H9 (cell line): Measurements from ENCODE around the gene KCNJ16. TPM values are rescaled to one million over a fixed set of nuclear protein-coding genes. Genes with fewer than 3 reads are reported as not detected.

Experiments used
- DNase-seq: peaks from one replicate; pipeline ENCODE4 v3.0.0-alpha.2; 2017
- H2AFZ ChIP-seq: one replicate; pipeline ENCODE4 v1.6.1; 2013; ENCODE audit warnings: mild to moderate bottlenecking, low read length, control low read depth, moderate library complexity
- H2AK5ac ChIP-seq: 2 replicates; pipeline ENCODE4 v1.6.1; 2013; ENCODE audit warnings: low read length, control low read depth, mixed read lengths; ENCODE audit not compliant: insufficient read length
- H2BK120ac ChIP-seq: one replicate; pipeline ENCODE4 v1.6.1; 2013; ENCODE audit warnings: low read depth, mild to moderate bottlenecking, low read length, control low read depth, inconsistent platforms; ENCODE audit not compliant: poor library complexity, severe bottlenecking
- H2BK12ac ChIP-seq: 2 replicates; pipeline ENCODE4 v1.6.1; 2013; ENCODE audit warnings: low read length, control low read depth, mixed read lengths, low read depth; ENCODE audit not compliant: insufficient read length
- H2BK15ac ChIP-seq: 2 replicates; pipeline ENCODE4 v1.6.1; 2013; ENCODE audit warnings: low read depth, low read length, control low read depth
- H2BK20ac ChIP-seq: one replicate; pipeline ENCODE4 v1.6.1; 2013; ENCODE audit warnings: low read depth, mild to moderate bottlenecking, low read length, control low read depth, inconsistent platforms; ENCODE audit not compliant: poor library complexity, severe bottlenecking
- H2BK5ac ChIP-seq: 2 replicates; pipeline ENCODE4 v1.6.1; 2013; ENCODE audit warnings: low read length, control low read depth, mixed read lengths; ENCODE audit not compliant: insufficient read length
- H3K14ac ChIP-seq: 2 replicates; pipeline ENCODE4 v1.6.1; 2013; ENCODE audit warnings: low read length, control low read depth; ENCODE audit not compliant: insufficient read depth
- H3K18ac ChIP-seq: 2 replicates; pipeline ENCODE4 v1.6.1; 2013; ENCODE audit warnings: low read depth, mild to moderate bottlenecking, mixed read lengths, low read length, control low read depth; ENCODE audit not compliant: insufficient read length
- H3K23ac ChIP-seq: 2 replicates; pipeline ENCODE4 v1.6.1; 2013; ENCODE audit warnings: low read length, control low read depth, mixed read lengths, low read depth; ENCODE audit not compliant: insufficient read length
- H3K23me2 ChIP-seq: 2 replicates; pipeline ENCODE4 v1.6.1; 2013; ENCODE audit warnings: low read depth, mild to moderate bottlenecking, mixed read lengths, low read length, control low read depth; ENCODE audit not compliant: insufficient read length, poor library complexity, severe bottlenecking
- H3K27ac ChIP-seq: 2 replicates; pipeline ENCODE4 v1.5.1; 2013; ENCODE audit warnings: low read length, control low read depth, mixed read lengths, low read depth; ENCODE audit not compliant: insufficient read length
- H3K27me3 ChIP-seq: 2 replicates; pipeline ENCODE4 v1.6.1; 2013; ENCODE audit warnings: low read length, control low read depth, inconsistent platforms; ENCODE audit not compliant: insufficient read depth
- H3K4ac ChIP-seq: 2 replicates; pipeline ENCODE4 v1.6.1; 2013; ENCODE audit warnings: low read depth, mild to moderate bottlenecking, control low read depth, inconsistent platforms, low read length, moderate library complexity
- H3K4me1 ChIP-seq: 2 replicates; pipeline ENCODE4 v1.6.1; 2013; ENCODE audit warnings: low read length, control low read depth, inconsistent platforms; ENCODE audit not compliant: insufficient read depth
- H3K4me2 ChIP-seq: 2 replicates; pipeline ENCODE4 v1.6.1; 2013; ENCODE audit warnings: low read length, control low read depth, mixed read lengths; ENCODE audit not compliant: insufficient read length, insufficient read depth
- H3K56ac ChIP-seq: 2 replicates; pipeline ENCODE4 v1.6.1; 2013; ENCODE audit warnings: low read depth, mild to moderate bottlenecking, mixed read lengths, low read length, control low read depth; ENCODE audit not compliant: insufficient read length
- H3K79me1 ChIP-seq: 2 replicates; pipeline ENCODE4 v1.6.1; 2013; ENCODE audit warnings: low read depth, mild to moderate bottlenecking, moderate library complexity, low read length, control low read depth, inconsistent platforms; ENCODE audit not compliant: insufficient read depth, poor library complexity, severe bottlenecking
- H3K79me2 ChIP-seq: 2 replicates; pipeline ENCODE4 v1.6.1; 2013; ENCODE audit warnings: low read length, control low read depth, inconsistent platforms; ENCODE audit not compliant: insufficient read depth
- H3K9ac ChIP-seq: 2 replicates; pipeline ENCODE4 v1.6.1; 2013; ENCODE audit warnings: low read length, control low read depth, mixed read lengths; ENCODE audit not compliant: insufficient read length; ENCODE audit errors: extremely low read depth
- H3K9me3 ChIP-seq: one replicate; pipeline ENCODE4 v1.6.1; 2013; ENCODE audit warnings: low read depth, low read length, inconsistent platforms; ENCODE audit not compliant: control insufficient read depth
- H3T11ph ChIP-seq: one replicate; pipeline ENCODE4 v1.6.1; 2013; ENCODE audit warnings: mild to moderate bottlenecking, low read length, control low read depth, inconsistent platforms
- H4K20me1 ChIP-seq: one replicate; pipeline ENCODE4 v1.6.1; 2013; ENCODE audit not compliant: control insufficient read depth, insufficient read length, insufficient read depth
- H4K5ac ChIP-seq: 2 replicates; pipeline ENCODE4 v1.6.1; 2013; ENCODE audit warnings: low read depth, mild to moderate bottlenecking, mixed read lengths, low read length, control low read depth; ENCODE audit not compliant: insufficient read length
- H4K8ac ChIP-seq: replicated peaks from 2 replicates; pipeline ENCODE4 v1.6.1; 2013; ENCODE audit warnings: low read length, control low read depth, mixed read lengths, low read depth; ENCODE audit not compliant: insufficient read length
- H4K91ac ChIP-seq: 2 replicates; pipeline ENCODE4 v1.6.1; 2013; ENCODE audit warnings: low read depth, mild to moderate bottlenecking, moderate library complexity, mixed read lengths, low read length, control low read depth; ENCODE audit not compliant: insufficient read length
- H3K27ac Mint-ChIP-seq, 3 experiments: 2 replicates in 2 of 3; 3 replicates in 1 of 3; pipeline ENCODE4 v1.8.0; 2020 to 2021; ENCODE audit warnings: mixed read lengths in 3 of 3, mild to moderate bottlenecking in 1 of 3, moderate library complexity in 1 of 3
- H3K27me3 Mint-ChIP-seq: 2 replicates; pipeline ENCODE4 v1.8.0; 2021; ENCODE audit warnings: low read depth, mild to moderate bottlenecking, moderate library complexity, mixed read lengths
- H3K36me3 Mint-ChIP-seq, 3 experiments: 2 replicates in 2 of 3; 3 replicates in 1 of 3; pipeline ENCODE4 v1.8.0; 2020 to 2021; ENCODE audit warnings: low read depth in 3 of 3, mixed read lengths in 3 of 3; ENCODE audit not compliant: insufficient read depth in 1 of 3
- H3K4me1 Mint-ChIP-seq, 2 experiments: 2 replicates each; pipeline ENCODE4 v1.8.0; 2020; ENCODE audit warnings: mixed read lengths in 2 of 2
- H3K4me3 Mint-ChIP-seq, 2 experiments: 2 replicates in 1 of 2; 3 replicates in 1 of 2; pipeline ENCODE4 v1.8.0; 2020 to 2021; ENCODE audit warnings: mild to moderate bottlenecking in 2 of 2, mixed read lengths in 2 of 2, moderate library complexity in 1 of 2
- H3K9me3 Mint-ChIP-seq, 2 experiments: 2 replicates in 1 of 2; 3 replicates in 1 of 2; pipeline ENCODE4 v1.8.0; 2020; ENCODE audit warnings: mild to moderate bottlenecking in 2 of 2, mixed read lengths in 2 of 2, moderate library complexity in 1 of 2
- WGBS: extraction: QIAGEN DNeasy Blood & Tissue Kit; methylation state at CpG from one replicate; pipeline ENCODE4 v1.1.7; 2013; ENCODE audit warnings: missing lambda C conversion rate, low lambda C conversion rate, mixed read lengths; ENCODE audit not compliant: insufficient read length; ENCODE audit errors: extremely low coverage; 5-methylcytosine and 5-hydroxymethylcytosine counted together
- total RNA-seq: library from RNA; stranded (reverse); gene quantifications from 2 replicates; pipeline ENCODE4 v1.2.1, GENCODE V29; 2021
- TF ChIP-seq, protein P1 (sequence below): fragments of 200-600 bp; sonication (generic); conservative IDR thresholded peaks from 3 replicates; pipeline ENCODE4 v1.8.0; 2021; ENCODE audit warnings: antibody characterized with exemption, mild to moderate bottlenecking

KCNJ16 gene
- total RNA-seq, 1 experiment from 2014 or later: not detected

DNA sequence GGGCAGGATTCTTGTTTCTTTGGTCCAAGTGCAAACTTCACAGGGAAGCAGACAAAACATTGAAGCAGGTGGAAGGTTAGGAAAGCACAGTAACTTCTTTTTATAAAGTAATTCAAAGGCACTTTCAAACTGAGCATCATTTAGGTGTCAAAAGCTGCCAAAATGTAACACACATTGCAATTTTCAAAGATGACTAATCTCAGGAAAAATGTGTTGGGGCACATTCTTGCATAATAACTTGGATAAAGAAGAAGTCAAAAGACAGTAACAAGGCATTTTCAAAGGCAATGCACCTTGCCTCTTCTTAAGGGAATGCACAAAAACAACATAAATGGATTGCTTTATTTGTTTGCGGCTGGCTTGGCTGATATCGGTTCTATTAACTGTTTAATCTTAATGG lies 97.9 kb downstream of the KCNJ16 start:
- Histone ChIP-seq H3K4me2 (no peak overlapping the region), H2BK20ac (no peak overlapping the region), H3K4me1 (no peaks in the 10 kb centered on the region; the same call in 1 of the 2 replicates), H2BK15ac (no peak overlapping the region), H3K23me2 (peaks cover 17% of the 10 kb centered on the region), H3K18ac (no peak overlapping the region), H3K14ac (no peak overlapping the region), H3K9me3 (no peaks in the 10 kb centered on the region), H2AK5ac (no peak overlapping the region), H2BK5ac (no peak overlapping the region), H2AFZ (no peak overlapping the region), H4K20me1 (no peaks in the 10 kb centered on the region), H3K27ac (no peak overlapping the region), H2BK12ac (no peak overlapping the region), H3K79me2 (no peaks in the 10 kb centered on the region), H4K8ac (no peak overlapping the region), H3T11ph (no peak overlapping the region), H3K56ac (no peak overlapping the region), H2BK120ac (no peak overlapping the region), H4K91ac (no peak overlapping the region), H3K9ac (no peak overlapping the region), H3K27me3 (peaks cover 5% of the 10 kb centered on the region; the same call in 1 of the 2 replicates), H3K79me1 (no peaks in the 10 kb centered on the region), H3K23ac (no peak overlapping the region), H4K5ac (no peak overlapping the region), H3K4ac (no peak overlapping the region)
- H3K4me3 Mint-ChIP-seq: no peak overlapping the region
- no peaks in the 10 kb centered on the region for H3K9me3 Mint-ChIP-seq
- H3K27ac Mint-ChIP-seq: no peak overlapping the region
- H3K36me3 Mint-ChIP-seq: 0 out of 7 replicates have a peak, but pooled peaks cover 0 to 6% (median 0%) of the 10 kb centered on the region in 3 experiments
- DNase-seq: no peak
- peaks cover 37% of the 10 kb centered on the region for H3K27me3 Mint-ChIP-seq
- H3K4me1 Mint-ChIP-seq: peaks cover 10 to 16% of the 10 kb centered on the region in 2 experiments
- no CpG with 5 or more reads among the region's 2 CpGs for WGBS
- TF ChIP-seq, protein P1, sequence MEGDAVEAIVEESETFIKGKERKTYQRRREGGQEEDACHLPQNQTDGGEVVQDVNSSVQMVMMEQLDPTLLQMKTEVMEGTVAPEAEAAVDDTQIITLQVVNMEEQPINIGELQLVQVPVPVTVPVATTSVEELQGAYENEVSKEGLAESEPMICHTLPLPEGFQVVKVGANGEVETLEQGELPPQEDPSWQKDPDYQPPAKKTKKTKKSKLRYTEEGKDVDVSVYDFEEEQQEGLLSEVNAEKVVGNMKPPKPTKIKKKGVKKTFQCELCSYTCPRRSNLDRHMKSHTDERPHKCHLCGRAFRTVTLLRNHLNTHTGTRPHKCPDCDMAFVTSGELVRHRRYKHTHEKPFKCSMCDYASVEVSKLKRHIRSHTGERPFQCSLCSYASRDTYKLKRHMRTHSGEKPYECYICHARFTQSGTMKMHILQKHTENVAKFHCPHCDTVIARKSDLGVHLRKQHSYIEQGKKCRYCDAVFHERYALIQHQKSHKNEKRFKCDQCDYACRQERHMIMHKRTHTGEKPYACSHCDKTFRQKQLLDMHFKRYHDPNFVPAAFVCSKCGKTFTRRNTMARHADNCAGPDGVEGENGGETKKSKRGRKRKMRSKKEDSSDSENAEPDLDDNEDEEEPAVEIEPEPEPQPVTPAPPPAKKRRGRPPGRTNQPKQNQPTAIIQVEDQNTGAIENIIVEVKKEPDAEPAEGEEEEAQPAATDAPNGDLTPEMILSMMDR: no peak
